ENCODE results near the gene PTCD1. TPM values are rescaled to one million over a fixed set of nuclear protein-coding genes. Genes with fewer than 3 reads are reported as not detected.

PTCD1 gene
- total RNA-seq, 1 donor from 2014 or later = 3.7 TPM

DNA sequence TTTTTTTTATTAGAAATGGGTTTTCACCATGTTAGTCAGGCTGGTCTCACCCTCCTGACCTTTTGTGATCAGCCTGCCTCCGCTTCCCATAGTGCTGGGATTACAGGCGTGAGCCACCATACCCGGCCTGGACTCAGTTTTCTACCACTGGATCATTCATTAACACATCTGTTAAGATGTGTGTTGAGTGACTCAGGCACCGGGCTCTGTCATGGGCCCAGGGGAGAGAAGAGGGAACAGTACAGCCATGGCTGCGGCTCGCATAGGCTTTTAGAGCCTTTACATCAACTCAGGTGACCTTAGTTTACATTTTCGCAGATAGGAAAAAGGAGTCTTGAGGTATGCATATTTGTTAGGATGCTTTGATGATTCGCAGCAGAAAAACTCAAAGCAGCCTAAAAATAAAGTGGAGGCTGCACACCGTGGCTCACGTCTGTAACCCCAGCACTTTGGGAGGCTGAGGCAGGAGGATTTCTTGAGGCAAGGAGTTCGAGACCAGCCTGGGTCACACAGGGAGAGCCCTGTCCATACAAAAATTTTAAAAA lies 67.2 kb downstream of the PTCD1 start:
- no peak for DNase-seq (ENCODE audit: low read depth in 2 of 2)

DNA sequence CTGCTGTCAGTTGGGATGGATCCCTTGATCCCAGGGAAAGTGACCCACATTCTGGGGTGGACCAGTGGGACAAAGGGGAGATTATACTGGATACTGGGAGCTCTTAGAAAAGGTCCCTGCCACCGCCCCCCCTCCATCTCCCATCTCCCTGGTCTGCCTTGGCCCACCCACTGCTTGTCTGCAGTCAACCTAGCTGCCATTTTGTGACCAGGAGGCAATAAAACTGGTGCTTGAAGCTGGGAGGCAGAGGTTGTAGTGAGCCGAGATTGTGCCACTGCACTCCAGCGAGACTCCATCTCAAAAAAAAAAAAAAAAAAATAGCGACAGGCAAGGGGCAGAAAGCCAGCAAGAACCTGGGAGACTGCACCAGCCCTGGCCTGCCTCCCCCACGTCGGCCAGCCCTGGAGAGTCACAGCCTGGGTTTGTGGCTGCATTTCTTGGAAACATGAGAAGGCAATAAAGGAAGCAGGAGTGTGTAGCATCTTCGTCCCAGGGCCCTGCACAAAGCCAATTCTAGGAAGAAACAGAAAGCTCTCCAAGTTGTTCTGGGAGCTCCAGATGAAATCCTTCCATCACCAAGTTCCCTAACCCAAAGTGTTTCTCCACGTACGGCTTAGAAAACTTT lies 68.7 kb downstream of the PTCD1 start:
- DNase-seq (ENCODE audit: low read depth in 2 of 2) = no peak

GRCh38 chr7:99368750-99369389 lies 69.7 kb downstream of the PTCD1 start:
- DNase-seq (ENCODE audit: low read depth in 2 of 2) = no peak

Other genes starting within 250 kb of the PTCD1 start
- not detected in 2 replicates for gene KPNA7, start 230.7 kb downstream of the PTCD1 start, total RNA-seq
- gene MYH16, start 166.0 kb downstream of the PTCD1 start, total RNA-seq = under 0.01 and 0.13 TPM in 2 replicates
- gene ARPC1A, start 112.9 kb downstream of the PTCD1 start, total RNA-seq = 164 and 185 TPM in 2 replicates
- gene ARPC1B, start 64.1 kb downstream of the PTCD1 start, total RNA-seq = 477 and 516 TPM in 2 replicates
- gene PDAP1, start 30.2 kb downstream of the PTCD1 start, total RNA-seq = 15.3 and 20.1 TPM in 2 replicates
- gene BUD31, start 29.8 kb downstream of the PTCD1 start, total RNA-seq = 53.4 and 75.5 TPM in 2 replicates
- gene CPSF4, start 145 bp upstream of the PTCD1 start, total RNA-seq = 22.0 and 26.7 TPM in 2 replicates
- gene ATP5MF, start 27.4 kb upstream of the PTCD1 start, total RNA-seq = 206 and 350 TPM in 2 replicates
- 4.3 and 4.7 TPM in 2 replicates for gene ZNF789, start 34.1 kb upstream of the PTCD1 start, total RNA-seq
- 19.4 and 24.1 TPM in 2 replicates for gene ZNF394, start 61.5 kb upstream of the PTCD1 start, total RNA-seq
- gene ZKSCAN5, start 65.9 kb upstream of the PTCD1 start, total RNA-seq = 7.2 and 8.0 TPM in 2 replicates
- gene FAM200A, start 113.3 kb upstream of the PTCD1 start, total RNA-seq = 3.7 and 4.7 TPM in 2 replicates
- 4.0 and 8.5 TPM in 2 replicates for gene ZNF655, start 119.8 kb upstream of the PTCD1 start, total RNA-seq
- 0.13 and 0.25 TPM in 2 replicates for gene TMEM225B, start 159.5 kb upstream of the PTCD1 start, total RNA-seq
- gene ZSCAN25, start 178.1 kb upstream of the PTCD1 start, total RNA-seq = 9.4 and 12.3 TPM in 2 replicates
- not detected in 2 replicates for gene CYP3A5, start 241.2 kb upstream of the PTCD1 start, total RNA-seq

Data from dermis microvascular lymphatic vessel endothelial cell (primary cell).